Astrocyte (in vitro differentiated cells and primary cell): Measurements from ENCODE around the gene TNC. TPM values are rescaled to one million over a fixed set of nuclear protein-coding genes. Genes with fewer than 3 reads are reported as not detected.

ENCODE experiments used
- DNase-seq: peaks from one replicate; pipeline ENCODE4 v3.0.0-alpha.2; 2010; ENCODE audit warnings: low read depth
- FAIRE-seq: peaks from 2 replicates; lab custom pipeline; 2011; peaks lifted over from hg19 to GRCh38; lab: Jason Lieb, UNC
- H2AFZ ChIP-seq: 2 replicates; pipeline ENCODE4 v1.6.0; 2012; ENCODE audit warnings: low read depth, low read length, inconsistent platforms
- H3K27ac ChIP-seq: 2 replicates; pipeline ENCODE4 v1.5.1; 2011; ENCODE audit warnings: low read depth, low read length, inconsistent platforms
- H3K27me3 ChIP-seq: 2 replicates; pipeline ENCODE4 v1.6.0; 2011; ENCODE audit warnings: low read length, inconsistent platforms; ENCODE audit not compliant: insufficient read depth
- H3K36me3 ChIP-seq: 2 replicates; pipeline ENCODE4 v1.5.1; 2011; ENCODE audit warnings: low read length, inconsistent platforms; ENCODE audit not compliant: insufficient read depth
- H3K4me1 ChIP-seq: 2 replicates; pipeline ENCODE4 v1.5.1; 2011; ENCODE audit warnings: low read length, inconsistent platforms; ENCODE audit not compliant: insufficient read depth
- H3K4me2 ChIP-seq: 2 replicates; pipeline ENCODE4 v1.6.0; 2012; ENCODE audit warnings: low read length, inconsistent platforms
- H3K4me3 ChIP-seq: 2 replicates; pipeline ENCODE4 v1.5.1; 2011; ENCODE audit warnings: low read depth, mild to moderate bottlenecking, low read length, inconsistent platforms; ENCODE audit not compliant: insufficient read depth
- H3K79me2 ChIP-seq: 2 replicates; pipeline ENCODE4 v1.6.0; 2012; ENCODE audit warnings: mild to moderate bottlenecking, low read length, inconsistent platforms; ENCODE audit not compliant: insufficient read depth
- H3K9ac ChIP-seq: 2 replicates; pipeline ENCODE4 v1.6.0; 2012; ENCODE audit warnings: mild to moderate bottlenecking, low read length, inconsistent platforms
- H3K9me3 ChIP-seq: 2 replicates; pipeline ENCODE4 v1.5.1; 2012; ENCODE audit warnings: low read depth, mild to moderate bottlenecking, low read length, inconsistent platforms; ENCODE audit not compliant: insufficient read depth
- H4K20me1 ChIP-seq: 2 replicates; pipeline ENCODE4 v1.6.0; 2012; ENCODE audit warnings: low read length, inconsistent platforms; ENCODE audit not compliant: insufficient read depth
- H3K27ac Mint-ChIP-seq: one replicate; pipeline ENCODE4 v1.8.0; 2021; ENCODE audit warnings: mild to moderate bottlenecking, mixed read lengths; ENCODE audit not compliant: unreplicated experiment
- H3K27me3 Mint-ChIP-seq: one replicate; pipeline ENCODE4 v1.8.0; 2021; ENCODE audit warnings: low read depth, mixed read lengths; ENCODE audit not compliant: unreplicated experiment
- H3K36me3 Mint-ChIP-seq: one replicate; pipeline ENCODE4 v1.8.0; 2021; ENCODE audit warnings: low read depth, mixed read lengths; ENCODE audit not compliant: unreplicated experiment
- H3K4me1 Mint-ChIP-seq: one replicate; pipeline ENCODE4 v1.8.0; 2021; ENCODE audit warnings: low read depth, mixed read lengths; ENCODE audit not compliant: unreplicated experiment
- H3K4me3 Mint-ChIP-seq: one replicate; pipeline ENCODE4 v1.8.0; 2021; ENCODE audit warnings: mild to moderate bottlenecking, moderate library complexity, mixed read lengths; ENCODE audit not compliant: unreplicated experiment
- H3K9me3 Mint-ChIP-seq: one replicate; pipeline ENCODE4 v1.8.0; 2021; ENCODE audit warnings: mild to moderate bottlenecking, mixed read lengths; ENCODE audit not compliant: unreplicated experiment
- CTCF ChIP-seq: IDR thresholded peaks from 2 replicates; pipeline ENCODE4 v1.5.1; 2011; ENCODE audit warnings: low read depth, mild to moderate bottlenecking, inconsistent platforms, low read length, moderate library complexity; ENCODE audit not compliant: insufficient read depth
- EZH2 ChIP-seq: IDR thresholded peaks from 2 replicates; pipeline ENCODE4 v1.6.1; 2012; ENCODE audit warnings: mild to moderate bottlenecking, low read length, inconsistent platforms; ENCODE audit not compliant: insufficient read depth
- total RNA-seq: library from RNA; stranded (reverse); gene quantifications from 2 replicates; pipeline ENCODE4 v1.2.1, GENCODE V29; 2021

The TNC gene
- total RNA-seq, 1 donor from 2014 or later: 747 TPM

- no peak overlapping the region for H3K4me3 ChIP-seq
- H3K9me3 Mint-ChIP-seq: no peaks in the 10 kb centered on the region
- no peak overlapping the region for H3K27ac ChIP-seq
- no peak for FAIRE-seq
- H3K27ac Mint-ChIP-seq: peak overlapping the region; percentile 83
- no peak for DNase-seq
- TF ChIP-seq EZH2: no peak
- no peak for TF ChIP-seq CTCF
- no peaks in the 10 kb centered on the region for H3K4me1 ChIP-seq
- no peaks in the 10 kb centered on the region for H3K9me3 ChIP-seq
- peaks cover 48% of the 10 kb centered on the region for H3K36me3 ChIP-seq
- H3K9ac ChIP-seq: no peak overlapping the region
- H4K20me1 ChIP-seq: no peaks in the 10 kb centered on the region
- no peak overlapping the region for H2AFZ ChIP-seq
- H3K27me3 ChIP-seq: no peaks in the 10 kb centered on the region
- peaks cover 32% of the 10 kb centered on the region for H3K36me3 Mint-ChIP-seq
- no peaks in the 10 kb centered on the region for H3K79me2 ChIP-seq
- no peak overlapping the region for H3K4me2 ChIP-seq
- H3K4me1 Mint-ChIP-seq: peaks cover 24% of the 10 kb centered on the region
- H3K27me3 Mint-ChIP-seq: no peaks in the 10 kb centered on the region
- no peak overlapping the region for H3K4me3 Mint-ChIP-seq
Measured at GRCh38 chr9:115043632-115044031, 74.3 kb downstream of the TNC start.

- TF ChIP-seq CTCF (no peak), EZH2 (no peak)
- peak overlapping the region; percentile 5 for H3K9ac ChIP-seq
- peaks cover 48% of the 10 kb centered on the region for H3K36me3 ChIP-seq
- no peaks in the 10 kb centered on the region for H3K4me1 ChIP-seq
- no peak overlapping the region for H2AFZ ChIP-seq
- H3K27ac ChIP-seq: no peak overlapping the region
- no peaks in the 10 kb centered on the region for H3K27me3 ChIP-seq
- H3K79me2 ChIP-seq: no peaks in the 10 kb centered on the region
- H3K9me3 ChIP-seq: no peaks in the 10 kb centered on the region
- H3K4me1 Mint-ChIP-seq: peaks cover 24% of the 10 kb centered on the region
- DNase-seq (peak; percentile 82), FAIRE-seq (no peak)
- no peaks in the 10 kb centered on the region for H3K9me3 Mint-ChIP-seq
- no peaks in the 10 kb centered on the region for H4K20me1 ChIP-seq
- H3K36me3 Mint-ChIP-seq: peaks cover 34% of the 10 kb centered on the region
- H3K27ac Mint-ChIP-seq: peak overlapping the region; percentile 83
- H3K4me2 ChIP-seq: no peak overlapping the region
- no peak overlapping the region for H3K4me3 Mint-ChIP-seq
- H3K27me3 Mint-ChIP-seq: no peaks in the 10 kb centered on the region
- H3K4me3 ChIP-seq: no peak overlapping the region
Measured at GRCh38 chr9:115042781-115043509, 75.0 kb downstream of the TNC start.

GRCh38 chr9:115039516-115040120 lies 78.3 kb downstream of the TNC start:
- Histone ChIP-seq H3K27ac (no peak overlapping the region), H3K4me3 (no peak overlapping the region), H4K20me1 (no peaks in the 10 kb centered on the region), H3K79me2 (no peaks in the 10 kb centered on the region), H3K36me3 (peaks cover 42% of the 10 kb centered on the region), H3K4me1 (peaks cover 23% of the 10 kb centered on the region), H3K9me3 (no peaks in the 10 kb centered on the region), H2AFZ (no peak overlapping the region), H3K9ac (no peak overlapping the region), H3K4me2 (no peak overlapping the region), H3K27me3 (no peaks in the 10 kb centered on the region)
- no peak overlapping the region for H3K4me3 Mint-ChIP-seq
- DNase-seq (no peak), FAIRE-seq (peak; percentile 9)
- H3K36me3 Mint-ChIP-seq: peaks cover 39% of the 10 kb centered on the region
- TF ChIP-seq CTCF: no peak
- no peak for TF ChIP-seq EZH2
- no peak overlapping the region for H3K27ac Mint-ChIP-seq
- no peaks in the 10 kb centered on the region for H3K9me3 Mint-ChIP-seq
- peaks cover 40% of the 10 kb centered on the region for H3K4me1 Mint-ChIP-seq
- H3K27me3 Mint-ChIP-seq: no peaks in the 10 kb centered on the region
